Measurements from ENCODE around the gene AHI1. TPM values are rescaled to one million over a fixed set of nuclear protein-coding genes. Genes with fewer than 3 reads are reported as not detected.

The AHI1 gene
- 4.2 and 18.4 TPM in 2 replicates for total RNA-seq

DNA sequence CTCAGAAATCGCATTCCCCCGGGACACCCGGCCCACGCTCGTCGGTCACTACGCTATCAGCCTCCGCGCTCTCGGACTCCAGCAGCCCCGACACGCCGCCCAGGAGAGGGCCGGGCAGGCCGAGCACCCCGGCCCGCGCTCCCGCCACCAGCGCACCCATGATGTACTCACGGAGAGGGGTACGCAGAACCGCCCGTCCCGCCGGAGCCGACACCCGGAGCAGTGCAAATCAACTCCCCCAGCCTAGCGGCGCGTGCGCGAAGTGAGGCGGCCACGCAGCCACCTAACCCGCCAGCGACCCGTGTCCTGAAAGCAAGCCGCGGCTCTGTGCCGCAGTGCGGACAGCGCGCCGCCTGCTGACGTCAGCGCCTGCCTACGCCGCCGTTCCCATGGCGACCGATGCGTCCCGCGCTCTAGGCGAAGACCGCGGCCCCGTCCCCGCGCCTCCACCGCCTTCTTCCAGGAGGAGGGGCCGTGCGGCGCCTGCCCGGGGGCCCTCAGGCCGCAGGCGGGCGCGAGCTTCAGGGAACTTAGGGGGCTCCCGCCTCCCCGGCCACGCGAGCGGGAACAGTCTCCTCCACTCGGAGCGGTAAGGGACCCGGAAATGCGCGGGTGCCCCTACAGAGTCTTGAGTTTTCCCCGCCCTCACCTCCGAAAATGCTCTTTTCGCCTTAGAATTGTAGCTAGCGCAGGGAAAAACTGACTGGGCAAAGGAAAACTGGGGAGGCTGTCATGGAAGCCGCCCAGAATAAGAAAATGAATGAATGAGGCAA lies at the start of gene AHI1:
TSS of gene AHI1 (minus strand) at position 329 of the 773 bp plus-strand sequence. CDS start 5,503 bp downstream, outside the sequence.
- peak; percentile 81 for DNase-seq (ENCODE audit: low read depth)

DNA sequence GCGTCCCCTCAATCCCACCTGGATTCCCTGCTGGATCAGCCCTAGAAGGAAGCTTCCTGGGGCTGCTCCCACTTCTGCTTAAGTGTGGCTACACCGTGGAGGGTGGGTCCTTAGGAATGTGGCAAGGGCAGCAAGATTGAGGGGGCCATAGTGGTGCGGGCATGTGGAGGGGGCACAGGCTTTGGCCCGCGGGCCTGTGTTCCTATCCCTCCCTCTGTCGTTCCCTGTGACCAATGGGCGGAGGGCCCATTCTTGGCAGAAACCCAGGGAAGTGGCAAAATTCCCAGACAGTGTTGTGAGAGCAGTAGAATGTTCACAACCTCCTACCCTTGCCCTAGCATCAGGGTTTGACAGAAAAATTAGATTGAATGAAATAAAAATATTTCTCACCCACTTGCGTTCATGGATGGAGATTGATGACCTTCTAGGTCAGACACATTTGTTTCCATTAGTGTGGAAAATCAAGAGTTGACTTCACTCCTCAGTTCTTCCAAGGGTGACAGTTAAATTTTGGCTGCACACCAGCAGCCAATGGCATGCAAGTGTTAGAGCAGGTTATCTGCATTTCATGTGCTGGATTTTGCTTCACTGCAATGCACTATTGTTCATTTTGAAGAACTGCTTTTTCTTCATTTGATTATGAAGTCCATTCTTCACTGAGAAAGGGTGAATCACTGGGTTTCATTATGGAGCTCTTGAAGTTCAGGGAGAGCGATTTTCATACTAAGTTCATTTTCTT lies 49.3 kb upstream of the AHI1 start:
- no peak for DNase-seq (ENCODE audit: low read depth)

DNA sequence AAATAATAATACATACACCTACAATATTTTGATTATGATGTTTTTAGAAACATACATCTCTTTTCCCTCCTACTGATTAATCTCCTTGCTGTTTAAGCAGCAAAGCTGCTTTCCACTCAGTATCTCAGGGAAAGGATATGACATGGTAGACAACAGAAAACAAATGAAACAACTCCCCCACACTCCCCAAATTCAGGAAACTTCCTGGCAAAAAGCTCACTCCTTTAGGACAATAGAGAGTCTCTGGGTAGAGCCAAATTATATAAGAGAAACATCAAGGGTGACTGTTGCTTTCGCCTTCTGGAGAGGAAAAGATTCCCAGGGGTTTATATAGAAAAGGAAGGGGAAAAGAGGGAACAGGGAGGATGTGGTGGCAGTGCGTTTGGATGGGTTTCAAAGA lies 48.7 kb upstream of the AHI1 start:
- DNase-seq (ENCODE audit: low read depth), result no peak

DNA sequence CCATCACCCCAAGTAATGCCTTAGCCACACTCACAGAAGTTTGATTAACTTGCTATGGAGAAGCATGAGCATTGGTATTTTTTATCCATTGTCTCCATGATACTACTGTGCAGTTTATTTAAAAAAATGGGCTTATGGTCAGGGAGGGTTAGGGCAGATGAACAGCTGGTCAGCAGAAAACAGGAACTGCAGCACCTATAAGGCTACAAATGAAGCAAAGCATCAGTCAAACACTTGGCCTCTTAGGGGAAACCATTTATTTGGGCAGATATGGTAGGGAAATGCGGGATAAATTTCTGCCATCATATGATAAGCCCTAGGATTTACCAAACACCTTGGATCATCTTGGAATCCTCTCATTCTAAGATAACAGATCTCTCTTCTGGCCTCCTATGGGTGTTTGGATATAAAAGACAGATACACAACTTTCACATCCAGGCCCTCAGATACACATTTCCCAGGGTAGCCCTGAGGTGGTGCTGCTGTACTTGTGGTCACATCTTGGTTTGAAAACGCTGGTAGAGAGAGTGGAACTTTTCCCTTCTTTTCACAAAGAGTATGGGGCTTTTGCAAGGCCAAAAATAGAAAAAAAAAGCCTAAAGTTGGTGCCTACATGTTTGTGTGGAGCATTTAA lies 42.8 kb upstream of the AHI1 start:
- no peak for DNase-seq (ENCODE audit: low read depth)

DNA sequence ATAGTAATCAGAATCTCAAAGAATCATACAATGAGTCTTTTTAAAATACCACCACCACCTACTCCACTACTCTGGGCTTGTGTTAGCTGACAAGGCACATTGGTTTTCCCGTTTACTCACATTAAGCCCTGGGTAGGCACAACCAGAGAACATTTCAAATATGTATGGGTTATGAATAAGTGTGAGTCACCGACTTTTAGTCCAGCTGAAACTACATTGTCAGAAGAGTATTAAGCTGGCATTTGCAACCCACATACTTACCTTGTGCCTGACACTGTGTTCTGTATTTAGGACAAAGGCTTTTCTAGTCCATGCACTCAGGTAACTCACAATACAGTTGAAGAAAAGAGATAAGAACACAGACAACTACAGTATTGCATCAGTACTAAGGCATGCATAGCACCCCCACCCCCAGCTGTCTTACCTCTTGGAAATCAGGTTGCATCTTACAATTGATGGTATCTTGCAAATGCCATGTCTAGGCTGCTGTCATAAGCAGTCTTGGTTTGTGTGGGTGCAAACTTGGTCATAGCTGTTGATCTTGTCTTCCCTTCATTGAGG lies 40.3 kb upstream of the AHI1 start:
- peak; percentile 41 for DNase-seq (ENCODE audit: low read depth)

DNA sequence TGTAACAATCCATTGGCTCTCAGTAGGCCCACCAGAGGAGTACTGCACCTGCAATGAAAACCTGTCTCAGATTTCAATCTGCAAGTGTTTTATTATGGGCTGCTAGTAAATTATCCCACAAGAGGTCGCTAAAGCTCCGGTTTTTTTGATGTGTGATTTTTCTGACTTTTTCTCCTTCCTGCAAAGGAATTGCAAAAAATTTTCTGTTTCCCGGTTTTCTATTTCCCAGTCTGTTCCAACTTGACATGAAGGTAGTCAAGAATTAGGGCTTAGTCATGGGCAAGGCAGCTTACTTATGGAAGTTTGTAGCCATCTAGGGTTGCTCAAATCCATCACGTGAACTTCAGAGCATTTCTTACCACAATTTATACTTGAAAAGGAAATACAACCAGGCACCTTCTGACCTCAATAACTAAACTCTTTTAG lies 38.5 kb upstream of the AHI1 start:
- peak; percentile 88 for DNase-seq (ENCODE audit: low read depth)

DNA sequence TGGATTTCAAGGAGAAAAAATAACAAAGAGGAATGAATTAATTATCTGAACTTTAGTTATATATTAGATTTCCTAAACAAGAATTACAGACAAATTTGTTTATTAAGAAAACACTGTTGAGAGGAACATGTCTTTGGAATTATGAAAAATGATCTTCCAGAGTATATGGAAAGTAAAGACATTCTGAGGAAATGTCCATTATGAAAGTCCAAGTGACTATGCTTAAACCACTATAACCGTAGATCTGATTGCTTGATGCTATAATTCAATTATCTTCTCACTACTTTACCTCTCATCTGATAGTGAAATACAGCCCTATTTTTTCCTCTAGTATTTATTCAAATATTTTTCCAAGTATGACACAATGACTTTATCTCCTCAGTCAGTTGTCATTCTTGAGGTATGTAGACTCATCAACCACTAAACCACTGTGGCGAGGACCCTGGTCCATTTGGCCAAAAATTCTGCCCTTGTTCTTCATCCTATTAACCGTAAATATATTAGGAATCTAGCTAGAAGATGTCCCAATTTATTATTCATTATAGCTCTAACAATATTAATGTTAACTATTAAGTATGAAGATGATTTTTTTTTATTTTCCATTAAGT lies 37.3 kb upstream of the AHI1 start:
- DNase-seq (ENCODE audit: low read depth), result peak; percentile 17

DNA sequence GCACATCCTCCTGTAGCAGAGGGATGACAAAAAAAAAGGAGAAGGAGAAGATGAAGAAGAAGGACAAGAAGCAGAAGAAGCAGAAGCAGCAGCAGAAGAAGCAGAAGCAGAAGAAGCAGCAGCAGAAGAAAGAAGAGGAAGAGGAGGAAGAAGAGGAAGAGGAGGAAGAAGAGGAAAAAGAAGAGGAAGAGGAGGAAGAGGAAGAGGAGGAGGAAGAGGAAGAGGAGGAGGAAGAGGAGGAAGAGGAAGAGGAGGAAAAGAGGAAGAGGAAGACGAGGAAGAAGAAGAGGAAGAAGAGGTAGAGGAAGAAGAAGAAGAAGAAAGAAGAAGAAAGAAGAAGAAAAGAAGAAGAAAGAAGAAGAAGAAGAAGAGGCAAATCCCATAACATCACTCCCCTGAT lies 35.0 kb upstream of the AHI1 start:
- no peak for DNase-seq (ENCODE audit: low read depth)

DNA sequence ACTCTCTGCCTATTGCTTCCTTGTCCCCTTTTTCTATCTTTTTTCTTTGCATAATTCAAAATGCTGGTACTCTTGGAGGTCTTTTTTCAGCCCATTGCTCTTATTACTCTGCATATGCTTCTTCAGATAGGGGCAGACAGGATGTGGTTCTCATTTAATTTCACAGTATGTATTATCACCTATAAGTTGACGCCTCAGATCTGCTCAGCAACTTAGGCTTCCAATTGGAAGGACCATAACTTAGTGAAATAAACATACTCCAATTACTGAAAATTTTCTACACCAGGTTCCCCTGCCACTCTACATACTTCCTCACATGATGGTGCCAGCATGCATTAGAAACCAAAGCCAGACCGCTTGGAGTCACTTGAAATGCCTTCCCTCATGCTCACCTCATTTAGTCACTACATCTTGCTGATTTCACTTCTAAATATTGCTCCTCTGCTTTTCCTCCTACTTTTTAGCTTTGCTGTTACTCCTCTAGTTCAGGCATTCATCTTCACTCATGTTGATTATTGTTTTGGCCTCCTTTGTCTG lies 34.5 kb upstream of the AHI1 start:
- no peak for DNase-seq (ENCODE audit: low read depth)

DNA sequence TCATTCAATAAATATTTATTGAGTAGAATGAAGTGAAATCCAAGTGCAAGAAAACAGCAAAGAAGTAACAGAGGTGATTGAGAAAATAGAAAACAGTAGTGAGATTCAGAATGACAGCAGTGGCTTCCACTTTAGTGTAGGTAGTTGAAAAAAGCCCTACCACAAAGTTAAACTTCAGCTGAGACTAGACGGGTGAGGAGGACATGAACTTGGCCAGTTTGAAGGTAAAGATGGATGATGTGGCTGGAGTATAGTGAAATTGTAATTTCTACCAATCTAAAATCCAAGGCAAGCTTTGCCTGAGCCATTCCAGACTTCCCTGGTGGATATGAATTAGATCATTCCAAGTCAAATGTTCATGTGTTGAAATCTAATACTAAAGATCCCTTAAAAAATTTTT lies 32.6 kb upstream of the AHI1 start:
- no peak for DNase-seq (ENCODE audit: low read depth)

DNA sequence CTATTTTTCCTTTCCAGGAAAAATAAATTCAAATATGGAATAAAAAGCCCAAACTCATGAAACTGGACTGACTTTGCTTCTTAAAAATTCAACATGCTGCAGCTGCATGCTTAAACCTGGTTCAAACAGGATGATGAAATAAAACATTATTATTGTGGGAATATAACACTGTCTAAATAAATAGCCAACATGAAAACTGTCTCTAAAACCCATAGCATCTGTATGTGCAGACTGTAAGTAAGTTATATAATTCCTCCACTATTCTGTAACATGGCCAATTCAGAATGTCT lies 30.4 kb upstream of the AHI1 start:
- no peak for DNase-seq (ENCODE audit: low read depth)

DNA sequence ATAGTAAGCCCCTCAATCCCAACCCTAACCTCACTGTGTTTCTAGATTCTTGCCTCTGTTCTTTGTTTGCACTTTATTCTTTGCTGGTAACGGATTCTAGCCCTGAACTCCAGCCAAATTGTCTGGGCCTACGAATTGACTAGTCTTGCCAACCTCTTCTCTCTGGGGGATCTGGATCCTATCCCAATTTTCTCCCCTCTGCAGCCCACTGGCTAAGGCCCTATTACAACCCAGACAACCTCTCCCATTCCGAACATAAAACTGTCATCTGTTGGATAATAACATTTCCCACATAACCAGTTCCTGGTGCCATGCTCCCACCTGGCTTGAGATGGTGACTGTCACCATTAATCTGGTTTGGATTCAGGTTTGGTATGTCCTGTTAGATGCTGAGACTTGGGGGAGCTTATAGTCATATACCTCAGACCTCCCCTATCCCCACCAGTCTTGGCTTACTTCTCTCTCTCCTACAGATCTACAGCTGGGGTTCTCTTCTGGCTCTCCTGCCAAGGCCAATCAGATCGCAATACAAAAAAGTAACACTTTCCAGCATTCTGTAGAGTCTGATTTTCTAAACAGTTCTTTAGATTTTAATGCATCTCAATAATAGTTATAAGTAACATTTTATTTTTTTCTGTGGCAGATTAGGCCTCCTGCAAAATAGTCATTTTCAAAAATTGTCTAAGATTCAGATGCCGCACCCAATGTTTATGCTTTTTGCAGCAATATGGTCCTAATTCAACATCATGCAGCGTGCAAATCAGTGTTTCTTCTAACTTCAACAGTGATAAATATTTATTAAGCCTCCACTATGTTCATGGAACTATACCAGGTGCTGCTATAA lies 29.8 kb upstream of the AHI1 start:
- DNase-seq (ENCODE audit: low read depth), result no peak

DNA sequence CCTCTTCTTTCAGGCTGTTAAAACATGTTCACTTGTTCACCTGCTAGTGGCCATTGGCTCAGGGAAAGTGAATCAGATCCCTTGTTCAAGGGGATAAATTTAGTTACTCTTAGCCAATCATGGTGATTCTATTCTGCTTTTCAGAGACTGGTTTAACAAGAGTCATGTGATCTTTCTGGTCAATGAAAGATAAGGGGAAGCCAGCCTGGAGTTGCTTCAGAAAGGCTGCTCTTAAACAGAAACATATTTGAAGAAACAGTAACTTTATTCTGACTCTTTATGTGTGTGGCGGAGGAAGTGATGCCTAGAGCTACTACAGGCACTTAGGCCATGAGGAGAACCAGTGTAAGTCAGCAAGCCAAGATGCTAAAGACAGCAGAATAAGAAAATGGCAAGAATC lies 28.1 kb upstream of the AHI1 start:
- DNase-seq (ENCODE audit: low read depth), result no peak

DNA sequence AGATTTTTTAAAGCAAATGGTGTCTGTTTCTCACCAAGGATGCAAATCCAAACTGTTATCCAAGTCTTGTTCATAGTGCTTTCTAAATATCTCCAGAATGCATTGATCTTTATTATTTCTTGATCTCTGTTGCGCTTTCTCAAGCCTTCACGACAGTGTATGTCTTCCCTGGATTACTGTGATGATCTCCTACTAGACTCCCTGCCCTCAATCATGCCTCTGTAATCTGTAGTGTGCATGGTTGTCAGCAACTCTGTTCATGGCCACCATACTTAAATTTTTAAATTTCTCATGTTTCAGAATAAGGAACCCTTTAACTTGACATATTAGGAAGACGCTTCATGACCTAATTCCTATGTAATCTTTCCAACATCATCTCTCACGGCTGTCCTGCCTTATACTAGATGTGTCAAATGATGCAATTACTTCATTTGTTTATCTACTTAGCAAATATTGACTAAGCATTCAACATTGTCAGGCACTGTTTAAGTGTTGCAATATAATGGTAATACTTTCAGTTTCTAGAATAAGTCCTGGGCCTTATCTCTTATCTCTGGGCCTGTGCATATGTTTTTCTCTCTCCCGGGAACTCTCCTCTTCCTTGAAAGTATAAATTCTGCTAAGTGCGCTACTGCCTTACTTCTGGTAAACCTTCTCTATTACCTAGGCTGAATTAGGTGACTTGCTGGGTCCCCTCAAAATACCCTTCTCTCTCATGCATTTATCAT lies 25.6 kb upstream of the AHI1 start:
- DNase-seq (ENCODE audit: low read depth), result peak; percentile 28

DNA sequence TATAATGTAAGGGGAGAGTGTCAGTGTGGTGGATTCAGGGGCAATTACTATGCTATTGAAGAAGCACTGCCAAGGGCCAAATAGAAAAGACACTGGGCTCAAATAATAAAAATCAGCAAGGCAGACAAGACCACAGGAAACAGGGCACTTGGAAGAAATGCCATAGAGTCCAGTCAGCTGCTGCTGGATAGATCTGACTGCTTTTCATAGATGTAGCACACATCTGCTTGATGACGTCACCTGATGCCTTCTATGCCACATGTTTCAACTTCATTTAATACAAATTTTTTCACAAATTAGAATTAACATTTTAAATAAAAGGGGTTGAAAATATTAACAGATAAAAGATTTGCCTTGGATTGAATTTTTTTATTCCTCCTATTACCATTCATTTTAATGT lies 23.9 kb upstream of the AHI1 start:
- no peak for DNase-seq (ENCODE audit: low read depth)

DNA sequence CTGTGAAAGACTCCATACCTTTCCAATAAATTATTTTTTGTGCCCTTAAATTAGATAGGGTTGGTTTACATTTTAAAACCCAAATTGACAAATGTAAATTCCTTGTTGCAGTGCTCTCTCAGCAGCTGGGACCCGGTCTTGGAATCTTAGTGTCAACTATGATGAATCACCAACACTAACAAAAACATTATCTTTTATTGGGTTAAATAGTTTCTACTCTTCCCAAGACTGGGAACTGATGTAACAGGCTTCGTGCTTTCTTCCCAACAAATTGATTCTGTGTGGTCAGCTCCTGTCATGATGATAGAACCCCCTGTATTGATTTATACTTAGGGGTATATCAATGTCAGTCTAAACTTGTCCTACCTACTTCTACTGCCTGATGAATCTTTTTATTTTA lies 23.2 kb upstream of the AHI1 start:
- no peak for DNase-seq (ENCODE audit: low read depth)

DNA sequence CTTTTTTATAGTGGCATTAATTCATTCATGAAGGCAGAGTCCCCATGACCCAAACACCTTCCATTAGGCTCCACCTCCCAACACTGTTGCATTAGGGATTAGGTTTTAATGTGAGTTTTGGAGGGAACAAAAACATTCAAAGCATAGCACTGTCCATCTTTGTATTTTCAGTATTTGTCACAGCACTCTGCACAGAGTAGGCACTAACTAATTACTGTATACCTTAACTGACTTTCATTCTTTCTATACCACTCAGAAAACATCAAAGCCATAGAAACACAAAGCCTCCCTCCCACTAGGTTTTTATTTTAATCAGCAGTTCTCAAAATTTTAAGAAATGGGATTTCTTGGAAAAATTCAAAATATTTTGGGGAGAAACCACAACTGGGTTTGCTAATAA lies 21.8 kb upstream of the AHI1 start:
- DNase-seq (ENCODE audit: low read depth), result no peak

DNA sequence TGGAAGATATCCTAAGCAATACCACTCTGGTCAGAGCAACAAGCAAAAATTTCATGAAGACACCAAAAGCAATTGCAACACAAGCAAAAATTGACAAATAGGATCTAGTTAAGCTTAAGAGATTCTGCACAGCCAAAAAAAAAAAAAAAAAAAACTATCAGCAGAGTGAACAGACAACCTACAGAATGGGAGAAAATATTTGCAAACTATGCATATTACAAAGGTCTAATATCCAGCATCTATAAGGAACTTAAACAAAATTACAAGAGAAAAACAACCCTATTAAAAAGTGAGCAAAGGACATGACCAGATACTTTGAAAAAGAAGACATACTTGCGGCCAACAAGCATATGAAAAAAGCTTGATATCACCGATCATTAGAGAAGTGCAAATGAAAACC lies 20.0 kb upstream of the AHI1 start:
- no peak for DNase-seq (ENCODE audit: low read depth)

DNA sequence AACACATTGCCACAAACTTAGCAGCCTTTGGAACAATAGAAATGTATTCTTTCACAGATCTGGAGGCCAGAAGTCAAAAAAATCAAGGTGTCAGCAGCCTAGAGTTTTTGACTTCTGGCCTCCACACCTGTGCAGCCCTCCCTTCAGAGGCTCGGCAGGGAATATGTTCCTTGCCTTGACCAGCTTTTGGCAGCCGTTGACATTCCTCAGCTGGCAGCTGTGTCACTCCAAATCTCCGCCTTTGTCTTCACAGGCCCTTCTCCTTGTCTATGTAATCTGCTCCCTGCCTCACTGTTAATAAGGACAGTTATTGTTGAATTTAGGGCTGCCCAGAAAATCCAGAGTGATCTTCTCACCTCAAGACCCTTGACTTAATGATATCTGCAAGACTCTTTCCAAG lies 17.2 kb upstream of the AHI1 start:
- no peak for DNase-seq (ENCODE audit: low read depth)

DNA sequence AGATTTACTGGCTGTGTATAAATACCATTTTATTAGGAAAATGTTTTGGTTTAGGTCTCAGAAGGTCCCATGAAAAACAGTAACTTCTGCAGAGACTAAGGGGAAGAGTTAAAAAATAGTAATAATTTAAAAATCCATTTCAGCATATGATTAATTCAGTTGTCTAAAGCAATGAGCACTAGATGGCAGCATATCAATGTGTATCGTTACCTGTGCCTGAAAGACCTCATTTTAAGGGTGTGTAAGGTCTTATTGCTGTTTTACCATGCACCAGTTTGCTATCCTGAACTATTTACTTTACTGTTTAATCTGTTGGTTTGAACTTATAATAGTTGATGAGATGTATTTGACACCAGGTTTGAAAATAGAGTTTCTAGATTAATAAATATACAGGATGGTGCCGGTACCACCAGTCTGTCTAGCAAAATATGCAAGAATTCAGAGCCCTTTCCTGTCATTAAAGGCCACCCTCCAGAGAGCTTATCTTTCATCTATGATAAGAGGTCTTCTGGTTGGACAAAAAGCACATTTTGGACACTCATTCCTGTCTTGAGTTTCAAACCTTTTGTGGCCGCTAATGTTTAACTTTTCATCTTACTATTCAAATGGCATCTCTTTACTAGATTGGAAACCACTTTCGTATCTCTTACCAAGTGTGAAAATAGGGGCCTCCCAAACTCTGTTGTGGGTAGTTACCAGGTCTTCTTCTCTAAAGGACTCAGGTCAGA lies 8.9 kb upstream of the AHI1 start:
- DNase-seq (ENCODE audit: low read depth), result peak; percentile 69

Data from renal cortical epithelial cell (primary cell).